ENCODE results near the gene NEGR1.

The NEGR1 gene

DNA sequence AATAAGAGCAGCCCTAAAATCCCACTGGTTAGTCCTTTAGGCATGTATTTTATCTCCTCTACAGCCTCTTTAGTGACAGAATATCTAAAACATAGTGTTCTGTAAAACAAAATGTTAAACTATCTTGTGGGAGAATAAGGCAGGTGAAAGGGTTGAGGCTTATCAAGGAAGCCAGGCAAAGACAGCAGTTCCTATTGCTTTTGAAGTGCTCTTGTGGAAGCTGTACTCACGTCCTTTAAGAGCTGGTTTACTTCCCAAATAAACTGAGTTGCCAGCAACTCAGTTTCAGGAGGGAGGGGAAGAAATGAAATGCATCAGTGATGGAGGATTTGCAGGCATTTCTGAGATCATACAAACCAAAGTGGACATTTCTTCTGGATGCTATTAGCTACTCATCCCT is 671.9 kb downstream of the NEGR1 start:
- DNase-seq = no peak

DNA sequence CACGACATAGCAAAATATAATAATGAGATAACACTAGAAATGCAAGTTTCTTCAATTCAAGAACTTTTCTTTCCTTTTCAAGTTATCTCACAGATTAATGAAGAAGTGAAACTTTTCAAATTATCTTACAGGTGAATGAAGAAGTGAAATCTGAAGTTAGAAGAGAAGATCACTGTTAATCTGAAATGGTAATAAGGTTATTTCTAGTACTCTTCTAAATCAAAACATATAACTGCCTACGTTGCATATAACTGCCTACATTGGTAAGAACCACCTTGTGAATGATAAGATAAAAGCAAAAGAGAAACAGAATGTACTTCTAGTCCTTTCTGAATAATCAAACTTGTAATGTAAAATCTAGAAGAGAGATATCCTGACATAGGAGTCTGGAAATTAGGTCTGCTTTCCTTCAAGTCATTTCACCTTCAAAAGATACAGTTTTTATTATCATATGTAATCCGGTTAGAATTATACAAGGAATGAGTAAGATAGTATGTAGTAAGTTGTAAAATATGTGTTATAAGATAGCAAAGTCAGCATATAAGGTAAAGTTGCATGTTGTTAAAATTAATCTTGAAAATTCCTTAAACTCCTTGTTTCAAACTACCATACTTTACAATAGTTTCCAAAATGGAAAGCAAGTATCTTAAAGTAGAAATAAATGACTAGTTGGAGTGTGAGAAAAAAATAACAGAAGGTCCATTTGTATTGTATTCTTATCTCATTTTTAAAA is 679.1 kb downstream of the NEGR1 start:
- no peak for DNase-seq

- DNase-seq = no peak
Measured at GRCh38 chr1:71600023-71600422, 682.3 kb downstream of the NEGR1 start.

DNA sequence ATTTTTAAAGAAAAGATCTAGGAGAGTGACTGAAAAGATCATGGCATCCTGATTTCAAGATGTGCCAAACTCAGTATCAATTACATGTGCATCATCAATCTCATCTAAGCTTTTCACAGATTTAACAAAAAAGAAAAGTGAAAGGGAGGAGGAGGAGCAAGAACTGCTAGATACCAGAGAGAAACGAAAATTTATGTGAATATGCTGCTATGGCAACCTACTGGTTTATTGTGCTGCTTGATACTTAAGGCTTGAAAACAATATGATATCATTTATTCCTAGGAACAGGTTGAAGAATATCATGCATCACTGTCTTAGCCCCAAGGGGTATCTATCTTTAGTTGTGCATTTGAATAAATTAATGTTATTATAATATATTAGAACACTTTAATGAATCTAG is 683.0 kb downstream of the NEGR1 start:
- DNase-seq = no peak

DNA sequence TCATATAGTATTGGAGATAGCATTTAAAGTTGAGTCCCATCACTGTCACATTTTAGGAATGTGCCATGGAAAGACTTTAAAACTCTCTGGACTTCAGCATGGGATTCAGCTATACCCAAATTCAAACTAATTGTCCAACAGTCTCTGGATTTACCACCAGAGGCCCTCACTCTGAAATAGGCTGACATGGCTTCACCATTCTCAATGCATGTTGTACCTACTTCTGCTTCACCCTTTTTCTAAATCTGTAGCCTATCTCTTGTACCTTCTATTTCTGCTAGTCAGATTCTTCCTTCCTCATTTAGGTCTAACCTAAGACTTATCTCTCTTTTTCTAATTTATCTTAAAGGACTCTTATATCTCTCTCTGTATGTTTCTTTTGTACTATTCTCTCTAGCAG is 688.8 kb downstream of the NEGR1 start:
- peak; percentile 22 for DNase-seq

DNA sequence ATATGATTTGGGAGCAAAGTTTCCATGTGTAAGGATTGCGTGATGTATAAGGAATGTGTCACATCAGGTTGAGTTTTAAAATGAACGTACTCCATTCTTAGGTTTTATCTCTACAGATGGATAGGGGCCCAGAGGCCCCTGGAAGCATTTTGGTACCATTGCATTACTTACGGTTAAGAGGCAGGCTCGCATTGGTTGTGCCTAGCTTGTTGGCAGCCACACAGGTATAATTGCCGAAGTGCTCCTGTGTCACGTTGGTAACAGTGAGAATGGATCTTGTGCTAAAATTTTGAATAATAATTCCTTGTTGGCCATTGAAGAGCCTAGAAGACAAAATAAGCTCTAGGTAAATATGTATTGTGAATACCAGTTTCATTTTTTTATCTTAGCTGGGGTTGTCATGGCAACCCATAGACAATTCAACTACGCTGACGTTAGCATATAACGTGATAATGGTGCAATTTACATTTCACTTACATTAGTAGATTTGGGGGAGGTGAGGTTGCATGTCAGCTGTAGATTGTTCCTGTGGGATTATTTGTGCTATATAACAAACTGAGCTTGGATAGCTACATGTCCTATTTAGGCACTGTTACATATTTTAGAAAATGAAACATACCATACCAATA is 689.6 kb downstream of the NEGR1 start:
- DNase-seq = no peak

- DNase-seq = no peak
Measured at GRCh38 chr1:71589005-71589404, 693.3 kb downstream of the NEGR1 start.

DNA sequence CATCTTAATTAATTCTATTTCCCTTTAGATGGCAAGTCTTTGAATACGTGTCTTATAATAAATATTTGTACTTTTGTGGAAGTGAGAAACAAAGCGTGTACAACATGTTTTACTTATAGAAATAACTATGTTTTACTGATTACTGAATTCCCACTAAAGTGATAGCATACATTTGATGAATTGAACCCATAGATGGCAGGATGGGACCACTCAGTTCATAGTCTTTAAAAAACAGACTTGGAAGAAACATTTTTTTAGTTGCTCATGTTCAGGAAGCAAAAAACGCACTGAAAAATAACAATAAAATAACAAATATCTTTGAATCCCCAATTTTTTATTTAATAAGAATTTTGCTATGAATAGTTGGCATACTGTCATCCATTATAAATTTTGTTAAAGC is 694.4 kb downstream of the NEGR1 start:
- DNase-seq = peak; percentile 46

DNA sequence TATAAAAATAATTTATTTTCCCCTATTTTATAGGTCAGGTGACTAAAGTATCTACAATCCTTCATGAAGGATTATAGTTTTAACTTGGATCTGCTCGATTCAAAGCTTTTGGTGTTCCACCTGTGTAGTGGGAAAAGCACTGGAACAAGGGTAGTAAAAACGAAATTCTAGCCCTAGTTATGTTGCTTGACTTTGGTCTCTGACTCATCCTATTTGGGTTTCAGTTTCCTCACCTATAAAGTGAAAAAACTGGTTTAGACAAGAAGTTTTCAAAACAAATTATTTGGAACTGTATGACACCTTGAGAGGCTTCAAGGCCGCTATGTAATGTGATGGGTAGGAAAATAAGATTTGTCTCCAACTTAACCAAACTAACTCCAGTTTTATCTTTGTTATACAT is 696.3 kb downstream of the NEGR1 start:
- DNase-seq = no peak

GRCh38 chr1:71583756-71584155 is 698.6 kb downstream of the NEGR1 start:
- peak; percentile 61 for DNase-seq

- DNase-seq = no peak
Measured at GRCh38 chr1:71582673-71583072, 699.7 kb downstream of the NEGR1 start.

DNA sequence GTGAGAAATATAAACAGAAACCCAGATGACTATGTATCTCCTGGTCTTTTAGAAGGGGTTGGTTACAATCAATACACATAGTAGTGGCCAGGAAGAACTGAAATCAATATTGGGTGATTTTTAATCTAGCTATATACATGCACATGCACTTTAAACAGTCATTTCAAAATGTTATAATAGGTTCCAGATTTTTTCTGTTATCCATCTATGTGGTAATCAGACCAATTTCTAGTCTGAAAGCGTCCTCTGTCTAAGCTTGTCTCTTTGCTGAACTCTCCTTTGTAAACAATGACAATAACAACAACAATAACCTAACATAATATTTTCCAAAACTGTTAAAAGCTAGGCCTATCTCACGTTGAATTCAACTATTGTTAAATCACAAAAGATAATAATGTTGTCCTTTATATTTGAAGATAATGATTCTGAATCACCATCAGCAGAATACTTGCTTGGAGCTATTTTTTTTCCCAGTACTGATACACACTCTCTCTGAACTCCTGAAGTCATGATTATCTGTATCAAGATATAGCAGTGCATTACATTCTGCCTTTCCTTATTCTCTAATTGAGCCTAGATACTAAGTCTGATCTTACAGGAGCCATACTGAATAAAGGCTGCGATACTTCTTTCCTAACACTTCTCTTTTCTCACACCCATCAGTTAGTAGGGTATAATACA is 704.7 kb downstream of the NEGR1 start:
- no peak for DNase-seq

GRCh38 chr1:71572038-71572437 is 710.3 kb downstream of the NEGR1 start:
- no peak for DNase-seq

- DNase-seq = no peak
Measured at GRCh38 chr1:71566413-71566812, 715.9 kb downstream of the NEGR1 start.

DNA sequence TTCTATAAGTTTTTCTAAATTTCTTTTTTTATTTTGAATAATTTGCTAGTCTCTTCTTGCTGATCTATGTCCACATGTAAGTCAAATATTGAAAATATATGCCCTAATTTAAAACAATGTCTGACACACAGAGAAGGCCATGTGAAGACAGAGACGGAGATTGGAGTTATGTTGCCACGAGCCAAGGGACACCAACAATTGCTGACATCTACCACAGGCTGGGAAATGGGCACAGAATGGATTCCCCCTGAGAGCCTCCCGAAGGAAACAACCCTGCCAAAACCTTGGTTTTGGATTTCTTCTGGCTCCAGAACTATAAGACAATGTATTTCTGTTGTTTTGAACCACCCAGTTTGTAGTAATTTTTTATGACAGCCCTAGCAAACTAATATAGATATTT is 716.5 kb downstream of the NEGR1 start:
- no peak for DNase-seq

GRCh38 chr1:71565262-71565661 is 717.1 kb downstream of the NEGR1 start:
- peak; percentile 13 for DNase-seq

GRCh38 chr1:71562298-71562697 is 720.0 kb downstream of the NEGR1 start:
- DNase-seq = no peak

- no peak for DNase-seq
Measured at GRCh38 chr1:71561729-71562128, 720.6 kb downstream of the NEGR1 start.

- no peak for DNase-seq
Measured at GRCh38 chr1:71561206-71561605, 721.1 kb downstream of the NEGR1 start.

GRCh38 chr1:71559880-71560279 is 722.5 kb downstream of the NEGR1 start:
- no peak for DNase-seq

GRCh38 chr1:71557138-71557537 is 725.2 kb downstream of the NEGR1 start:
- no peak for DNase-seq

- no peak for DNase-seq
Measured at GRCh38 chr1:71548398-71548890, 733.9 kb downstream of the NEGR1 start.

GRCh38 chr1:71542155-71542554 is 740.2 kb downstream of the NEGR1 start:
- DNase-seq = no peak

GRCh38 chr1:71533950-71534349 is 748.4 kb downstream of the NEGR1 start:
- DNase-seq = no peak

Measured in NCI-H82 (cell line).